Muscle layer of colon (tissue), 2 donors: ENCODE results near the gene MYO1H.
A peak's percentile ranks its signal among the peaks of the same experiment; 100 is the strongest.

Source experiments
- H3K27ac ChIP-seq: one replicate; pipeline ENCODE4 v1.7.0; 2013; ENCODE audit warnings: low read depth, mild to moderate bottlenecking, low read length, moderate library complexity
- H3K27me3 ChIP-seq, 2 donors: one replicate each; pipeline ENCODE4 v1.7.0; 2013; ENCODE audit warnings: low read length in 2 of 2, mild to moderate bottlenecking in 2 of 2; ENCODE audit not compliant: insufficient read depth in 2 of 2, control insufficient read depth in 1 of 2
- H3K36me3 ChIP-seq: one replicate; pipeline ENCODE4 v1.7.0; 2013; ENCODE audit warnings: mild to moderate bottlenecking, low read length; ENCODE audit not compliant: insufficient read depth
- H3K4me1 ChIP-seq: one replicate; pipeline ENCODE4 v1.7.0; 2013; ENCODE audit warnings: mild to moderate bottlenecking, low read length; ENCODE audit not compliant: insufficient read depth
- H3K4me3 ChIP-seq, 2 donors: one replicate each; pipeline ENCODE4 v1.7.0; 2013; ENCODE audit warnings: low read length in 2 of 2, low read depth in 1 of 2, mild to moderate bottlenecking in 1 of 2, moderate library complexity in 1 of 2
- H3K9ac ChIP-seq: one replicate; pipeline ENCODE4 v1.7.0; 2013; ENCODE audit warnings: low read length
- H3K9me3 ChIP-seq: one replicate; pipeline ENCODE4 v1.7.0; 2013; ENCODE audit warnings: mild to moderate bottlenecking, low read length
- donor health status: abdominal sarcoma.
- donor health status: Adenocarcinoma of cecum.

The MYO1H gene

DNA sequence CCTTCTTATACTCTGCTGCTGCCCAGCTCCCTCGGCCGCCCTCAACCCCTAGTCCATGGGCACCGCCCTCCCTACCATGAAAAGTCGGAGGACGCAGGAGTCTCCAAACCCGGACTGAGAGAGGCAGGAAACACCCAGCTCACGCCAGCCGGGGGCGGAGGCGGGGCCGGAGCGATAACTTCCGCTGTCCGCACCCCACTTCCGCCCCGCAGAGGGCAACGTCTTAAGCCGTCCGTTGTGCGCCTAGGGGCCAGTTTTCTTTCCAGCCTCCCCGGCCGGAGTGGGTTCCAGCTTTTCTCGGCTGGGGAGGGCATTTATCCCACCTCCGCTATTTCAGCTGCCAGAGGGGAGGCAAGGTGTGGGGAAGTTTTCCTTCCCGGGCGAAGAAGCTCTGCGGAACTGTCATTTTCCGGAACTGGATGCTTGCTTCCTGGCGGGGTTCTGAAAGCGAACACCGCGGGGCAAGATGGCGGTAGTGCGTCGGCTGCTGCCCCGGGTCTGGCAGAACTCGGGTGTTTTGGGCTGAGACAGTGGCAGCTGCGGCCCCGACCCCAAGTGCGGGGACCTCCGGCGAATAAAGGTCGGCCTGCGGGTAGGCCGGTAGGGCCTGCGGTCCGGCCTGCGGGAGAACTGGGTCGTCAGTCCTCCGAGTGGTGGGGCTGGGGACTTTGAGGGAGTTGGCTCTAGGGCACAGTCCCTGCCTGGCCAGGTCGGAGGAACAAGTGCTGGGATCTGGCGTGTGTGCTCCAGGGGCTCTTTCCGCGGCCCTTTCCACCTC lies 129.7 kb downstream of the MYO1H start, which contains the start of the genes KCTD10 and UBE3B:
KCTD10 (minus strand) TSS at position 116 of the 778 bp plus-strand sequence; CDS start at position 78, 38 bp downstream.
UBE3B (plus strand) TSS at position 450 of the 778 bp plus-strand sequence. CDS start 5,918 bp downstream, outside the sequence.
- peaks cover 49% of the 10 kb centered on the region for H3K4me1 ChIP-seq

DNA sequence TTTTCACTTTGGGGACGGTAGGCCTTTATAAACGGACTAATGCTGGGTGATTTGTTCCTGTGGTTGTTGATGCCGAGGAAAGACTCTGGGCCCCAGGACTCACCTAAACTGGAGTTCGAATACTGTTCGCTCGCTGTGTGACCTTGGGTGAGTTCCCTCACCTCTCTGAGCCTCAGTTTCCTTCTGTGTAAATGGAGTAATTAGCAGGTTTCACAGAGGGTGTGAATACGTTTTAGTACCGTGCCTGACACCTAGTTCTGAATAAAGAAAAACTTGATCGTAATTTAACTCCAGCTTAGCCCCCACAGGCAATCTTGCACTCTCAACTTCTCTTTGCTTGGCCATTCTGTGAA lies 130.2 kb downstream of the MYO1H start:
- Histone ChIP-seq H3K27me3 (no peaks in the 10 kb centered on the region), H3K27ac (peak overlapping the region; percentile 97), H3K9me3 (no peaks in the 10 kb centered on the region), H3K9ac (peak overlapping the region; percentile 85), H3K4me3 (peak overlapping the region; percentile 78 to 98), H3K4me1 (peaks cover 49% of the 10 kb centered on the region), H3K36me3 (no peaks in the 10 kb centered on the region)

More for the DNA sequence above, 129.7 kb downstream of the MYO1H start, which contains the start of the genes KCTD10 and UBE3B:
- no peaks in the 10 kb centered on the region for H3K9me3 ChIP-seq
- no peaks in the 10 kb centered on the region for H3K36me3 ChIP-seq
- H3K9ac ChIP-seq, result peak within 1 kb of the TSS; percentile 85
- H3K4me3 ChIP-seq, result peak within 1 kb of the TSS; percentile 78 to 98
- H3K27ac ChIP-seq, result peak within 1 kb of the TSS; percentile 97
- H3K27me3 ChIP-seq, result no peaks in the 10 kb centered on the region

DNA sequence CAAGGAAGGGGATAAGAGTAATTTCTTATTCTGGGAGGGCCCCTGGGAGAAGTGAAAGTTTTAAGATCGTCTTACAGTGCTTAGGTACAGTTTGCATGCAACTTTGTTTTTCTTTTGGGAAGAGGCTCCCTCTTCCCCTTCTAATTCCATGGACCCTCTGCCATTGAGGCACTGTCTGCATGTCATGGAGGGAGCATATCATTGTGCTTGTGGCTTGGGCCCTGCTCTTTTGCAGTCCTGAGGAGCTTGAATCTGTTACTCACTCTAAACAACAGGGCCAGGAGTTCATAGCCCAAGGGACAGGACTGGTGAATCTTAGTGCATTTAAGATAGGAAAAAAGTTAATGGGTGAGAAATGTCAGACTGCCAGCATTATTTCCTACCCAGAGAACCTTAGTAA lies 132.1 kb downstream of the MYO1H start:
- Histone ChIP-seq H3K9me3 (no peaks in the 10 kb centered on the region), H3K27me3 (no peaks in the 10 kb centered on the region), H3K36me3 (peaks cover 18% of the 10 kb centered on the region)

DNA sequence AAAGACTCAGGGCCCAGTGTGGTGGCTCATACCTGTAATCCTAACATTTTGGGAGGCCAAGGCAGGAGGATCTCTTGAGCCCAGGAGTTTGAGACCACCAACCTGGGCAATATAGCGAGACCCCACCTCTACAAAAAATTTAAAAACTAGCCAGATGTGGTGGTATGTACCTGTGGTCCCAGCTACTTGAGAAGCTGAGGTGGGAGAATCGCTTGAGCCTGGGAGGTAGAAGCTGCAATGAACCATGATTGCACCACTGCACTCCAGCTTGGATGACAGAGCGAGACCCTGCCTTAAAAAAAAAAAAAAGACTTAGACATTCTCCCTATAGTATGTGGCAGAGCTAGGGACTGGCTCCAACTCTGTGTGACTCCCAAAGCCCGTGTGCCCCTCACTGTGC lies 132.7 kb downstream of the MYO1H start:
- H3K4me1 ChIP-seq, result peaks cover 27% of the 10 kb centered on the region

More for the DNA sequence above, 132.1 kb downstream of the MYO1H start:
- Histone ChIP-seq H3K4me1 (peaks cover 33% of the 10 kb centered on the region), H3K9ac (no peak overlapping the region), H3K4me3 (no peak overlapping the region), H3K27ac (no peak overlapping the region)

DNA sequence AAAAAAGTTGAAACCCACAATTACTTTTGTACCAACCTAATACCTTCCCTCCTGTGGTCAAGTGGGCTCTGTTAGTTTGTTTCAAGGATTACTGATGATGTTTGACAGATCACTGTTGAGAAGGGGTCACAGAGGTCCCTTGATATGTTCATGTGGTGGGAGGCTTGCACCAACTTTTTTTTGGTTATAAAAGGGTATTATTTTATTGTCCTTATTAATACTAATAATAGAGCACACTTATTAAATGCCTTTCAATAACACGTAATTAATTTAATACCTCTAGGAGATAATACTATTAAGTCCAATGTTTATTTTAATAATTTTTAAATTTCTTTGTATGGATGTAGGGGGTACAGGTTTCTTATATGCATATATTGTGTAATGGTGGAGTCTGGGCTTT lies 134.2 kb downstream of the MYO1H start:
- H3K36me3 ChIP-seq, result peaks cover 39% of the 10 kb centered on the region
- peaks cover 17% of the 10 kb centered on the region for H3K4me1 ChIP-seq
- no peak overlapping the region for H3K4me3 ChIP-seq
- H3K9me3 ChIP-seq, result no peaks in the 10 kb centered on the region
- H3K27me3 ChIP-seq, result no peaks in the 10 kb centered on the region
- H3K27ac ChIP-seq, result no peak overlapping the region
- no peak overlapping the region for H3K9ac ChIP-seq

More for the DNA sequence above, 132.7 kb downstream of the MYO1H start:
- H3K9ac ChIP-seq, result no peak overlapping the region
- H3K4me3 ChIP-seq, result no peak overlapping the region
- H3K9me3 ChIP-seq, result no peaks in the 10 kb centered on the region
- no peak overlapping the region for H3K27ac ChIP-seq
- H3K36me3 ChIP-seq, result peaks cover 24% of the 10 kb centered on the region
- no peaks in the 10 kb centered on the region for H3K27me3 ChIP-seq

DNA sequence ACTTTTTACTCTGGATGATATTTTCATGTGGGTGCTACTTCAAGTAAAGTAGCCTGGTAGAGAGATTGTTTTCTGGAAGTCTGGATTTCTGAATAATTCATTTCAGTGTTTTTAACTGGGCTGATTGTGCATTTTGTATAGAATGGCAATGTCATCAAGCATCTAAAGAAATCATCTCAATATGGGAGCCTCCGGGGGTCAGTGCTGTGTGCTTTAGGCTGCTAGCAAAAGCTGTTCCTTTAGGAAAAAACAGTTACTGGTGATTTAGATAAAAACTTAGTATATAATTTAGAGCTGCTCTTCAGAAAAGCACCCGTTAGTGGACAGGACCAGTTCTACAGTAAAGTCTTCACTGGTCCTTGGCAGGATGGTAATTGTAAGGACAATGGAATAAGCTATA lies 134.8 kb downstream of the MYO1H start:
- Histone ChIP-seq H3K4me3 (no peak overlapping the region), H3K27me3 (no peaks in the 10 kb centered on the region), H3K9ac (no peak overlapping the region), H3K36me3 (peaks cover 45% of the 10 kb centered on the region), H3K4me1 (peaks cover 17% of the 10 kb centered on the region), H3K27ac (no peak overlapping the region), H3K9me3 (no peaks in the 10 kb centered on the region)

DNA sequence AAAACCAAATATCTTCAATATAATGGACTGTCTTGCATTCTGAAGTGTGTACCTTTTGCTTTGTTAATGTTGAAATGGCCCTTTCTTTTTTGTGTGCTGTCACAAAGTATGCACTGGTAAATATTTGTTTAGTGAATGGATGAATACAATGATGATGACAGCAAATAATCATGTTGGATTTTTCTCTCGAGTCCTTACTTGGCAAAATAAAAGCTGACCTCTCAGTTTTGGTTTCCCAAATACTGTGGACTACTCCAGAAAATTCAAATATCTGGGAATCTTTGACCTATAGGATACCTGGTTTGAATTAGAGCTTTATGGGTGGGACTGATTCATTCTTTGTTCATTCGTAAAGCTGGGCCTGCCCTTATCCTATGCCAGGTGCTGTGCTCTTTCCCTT lies 135.2 kb downstream of the MYO1H start:
- H3K27me3 ChIP-seq, result no peaks in the 10 kb centered on the region

DNA sequence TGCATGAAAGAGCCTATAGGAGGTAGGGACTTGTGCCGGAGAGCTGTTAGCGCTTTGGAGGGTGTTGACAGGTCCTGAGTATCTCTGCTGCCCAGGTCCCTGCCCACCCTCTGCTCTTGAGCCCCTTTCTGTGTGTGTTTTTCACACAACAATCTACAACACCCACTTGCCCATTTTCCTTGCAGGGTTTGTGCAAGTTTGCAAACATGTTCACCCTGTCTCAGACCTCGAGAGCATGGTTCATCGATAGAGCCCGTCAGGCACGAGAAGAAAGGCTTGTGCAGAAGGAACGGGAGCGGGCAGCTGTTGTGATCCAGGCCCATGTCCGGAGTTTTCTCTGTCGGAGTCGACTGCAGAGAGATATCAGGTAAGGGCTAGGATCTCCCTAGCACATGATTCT lies 135.6 kb downstream of the MYO1H start:
- peaks cover 12% of the 10 kb centered on the region for H3K4me1 ChIP-seq
- H3K9me3 ChIP-seq, result no peaks in the 10 kb centered on the region
- peaks cover 54% of the 10 kb centered on the region for H3K36me3 ChIP-seq
- no peak overlapping the region for H3K9ac ChIP-seq
- H3K27me3 ChIP-seq, result no peaks in the 10 kb centered on the region
- H3K27ac ChIP-seq, result no peak overlapping the region
- no peak overlapping the region for H3K4me3 ChIP-seq

More for the DNA sequence above, 135.2 kb downstream of the MYO1H start:
- Histone ChIP-seq H3K4me3 (no peak overlapping the region), H3K9me3 (no peaks in the 10 kb centered on the region), H3K9ac (no peak overlapping the region), H3K4me1 (peaks cover 16% of the 10 kb centered on the region), H3K27ac (no peak overlapping the region), H3K36me3 (peaks cover 49% of the 10 kb centered on the region)

DNA sequence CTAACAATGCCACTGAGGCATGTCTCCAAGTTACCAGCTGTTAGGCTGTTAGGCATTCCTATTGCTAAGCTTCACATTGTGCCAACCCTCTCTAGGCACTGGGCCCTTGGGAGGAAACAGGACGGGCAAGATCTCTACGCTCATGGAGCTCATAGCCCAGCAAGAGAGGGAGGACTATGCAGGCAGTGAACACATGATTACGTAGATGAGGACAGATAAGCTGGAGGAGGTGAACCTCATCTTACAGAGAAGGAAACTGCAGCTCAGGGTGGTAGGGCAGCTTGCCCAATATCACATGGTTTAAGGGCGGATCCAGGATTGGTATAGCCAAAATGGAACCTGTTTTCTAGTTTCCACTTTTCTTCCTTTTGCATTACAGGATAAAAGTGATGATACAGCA lies 137.5 kb downstream of the MYO1H start:
- H3K9me3 ChIP-seq, result no peaks in the 10 kb centered on the region
- no peak overlapping the region for H3K27ac ChIP-seq
- H3K9ac ChIP-seq, result no peak overlapping the region
- H3K36me3 ChIP-seq, result peaks cover 72% of the 10 kb centered on the region
- H3K4me3 ChIP-seq, result no peak overlapping the region
- H3K4me1 ChIP-seq, result no peaks in the 10 kb centered on the region
- H3K27me3 ChIP-seq, result no peaks in the 10 kb centered on the region

DNA sequence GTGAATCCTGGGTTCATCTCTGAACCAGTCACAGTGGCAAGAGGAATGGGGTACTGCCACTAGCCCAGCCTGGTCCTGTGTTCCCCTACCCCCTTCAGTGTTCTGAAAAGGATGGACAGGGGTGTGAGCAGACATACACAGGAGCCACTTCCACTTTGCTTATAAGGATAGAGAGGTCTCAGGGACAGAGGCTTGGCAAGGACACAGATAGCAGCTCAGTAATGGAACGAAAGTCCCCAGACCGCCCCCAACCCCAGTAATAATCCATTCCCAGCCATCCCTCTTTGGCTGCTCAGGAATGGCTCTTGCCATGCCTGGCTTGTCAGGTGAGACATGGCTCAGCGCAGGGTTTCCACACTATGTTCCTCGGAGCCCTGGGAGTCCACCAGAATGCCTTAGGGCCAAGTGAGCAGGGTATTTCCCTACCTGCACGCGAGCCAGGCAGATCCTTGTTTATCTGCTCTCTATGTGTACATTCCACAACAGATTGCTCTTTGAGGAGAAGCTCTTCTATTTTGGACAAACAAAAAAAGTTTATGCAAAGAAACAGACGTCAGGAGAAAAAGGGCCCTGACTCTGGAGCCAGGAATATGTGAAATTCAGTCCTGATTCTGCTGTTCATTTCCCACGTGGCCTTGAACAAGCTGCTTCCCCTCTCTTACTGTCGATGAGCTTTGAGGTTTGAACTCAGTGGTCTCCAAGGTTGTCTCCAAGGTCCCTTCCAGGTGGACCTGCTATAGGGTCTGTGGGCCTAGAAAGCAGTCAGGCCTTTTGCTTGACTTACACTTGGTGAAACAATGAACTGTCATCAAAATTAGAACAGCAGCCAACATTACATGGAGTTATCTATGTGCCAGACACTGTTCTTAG lies 139.7 kb downstream of the MYO1H start:
- H3K9me3 ChIP-seq, result no peaks in the 10 kb centered on the region
- peaks cover 91% of the 10 kb centered on the region for H3K36me3 ChIP-seq
- no peaks in the 10 kb centered on the region for H3K27me3 ChIP-seq
- no peaks in the 10 kb centered on the region for H3K4me1 ChIP-seq
- H3K27ac ChIP-seq, result no peak overlapping the region
- H3K9ac ChIP-seq, result no peak overlapping the region
- H3K4me3 ChIP-seq, result no peak overlapping the region

DNA sequence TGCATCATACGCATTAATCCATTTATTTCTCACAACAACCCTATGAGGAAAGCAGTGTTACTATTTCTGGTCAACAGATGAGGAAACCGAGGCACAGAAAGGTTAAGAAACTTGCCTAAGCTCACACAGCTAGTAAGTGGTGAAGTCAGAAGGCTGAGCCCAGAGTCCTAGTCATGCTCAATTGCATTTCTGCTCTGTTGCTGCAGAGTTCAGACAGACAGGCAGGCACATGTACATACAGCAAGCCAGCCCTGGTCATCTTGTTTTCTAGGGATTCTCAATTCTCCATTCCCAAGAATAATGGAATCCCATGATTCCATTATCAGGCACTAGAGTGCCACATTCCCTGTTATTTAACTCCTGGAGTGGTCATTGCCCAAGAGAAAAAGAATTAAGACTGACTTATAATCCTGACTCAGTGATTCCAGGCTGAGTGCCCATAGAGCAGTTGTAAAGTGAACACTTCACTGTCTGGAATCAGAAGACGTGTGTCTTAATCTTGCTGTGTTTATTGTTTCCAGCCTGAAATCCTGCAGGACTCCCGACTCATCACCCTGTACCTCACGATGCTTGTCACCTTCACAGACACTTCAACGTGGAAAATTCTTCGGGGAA lies 140.5 kb downstream of the MYO1H start:
- no peak overlapping the region for H3K9ac ChIP-seq
- no peaks in the 10 kb centered on the region for H3K4me1 ChIP-seq
- no peak overlapping the region for H3K4me3 ChIP-seq
- H3K27ac ChIP-seq, result no peak overlapping the region
- H3K36me3 ChIP-seq, result peaks cover 93% of the 10 kb centered on the region
- H3K9me3 ChIP-seq, result no peaks in the 10 kb centered on the region
- H3K27me3 ChIP-seq, result no peaks in the 10 kb centered on the region
